GDM1 (cell line): ENCODE data around the gene GNAZ.
"Not testable (repeated sequence)": the region's sequence is repeated elsewhere in the genome, so short reads cannot be mapped to it uniquely, and the experiment has no call there.

Experiments used
- DNase-seq: peaks from one replicate; lab custom pipeline; 2025; lab: John Stamatoyannopoulos, UW

GNAZ gene

DNA sequence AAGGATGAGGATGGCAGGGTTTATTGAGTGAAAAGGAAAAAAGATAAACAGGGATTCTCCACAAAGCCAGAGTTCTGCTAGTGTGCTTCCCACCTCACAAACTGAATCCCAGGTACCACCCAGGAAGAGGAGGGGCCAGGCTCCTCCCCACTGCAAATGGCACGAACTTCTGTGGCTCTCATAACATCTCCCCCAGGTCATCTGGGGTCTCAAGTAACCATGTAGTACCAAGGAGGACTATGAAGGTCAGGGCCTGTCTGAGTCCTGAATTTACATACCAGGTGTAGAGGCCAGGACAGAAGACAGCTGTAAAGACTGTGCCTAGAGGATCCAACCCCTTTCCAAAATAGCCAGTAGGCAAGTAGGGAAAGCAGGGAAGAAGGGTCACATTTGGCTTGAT, 25.7 kb upstream of the GNAZ start:
- no peak for DNase-seq

DNA sequence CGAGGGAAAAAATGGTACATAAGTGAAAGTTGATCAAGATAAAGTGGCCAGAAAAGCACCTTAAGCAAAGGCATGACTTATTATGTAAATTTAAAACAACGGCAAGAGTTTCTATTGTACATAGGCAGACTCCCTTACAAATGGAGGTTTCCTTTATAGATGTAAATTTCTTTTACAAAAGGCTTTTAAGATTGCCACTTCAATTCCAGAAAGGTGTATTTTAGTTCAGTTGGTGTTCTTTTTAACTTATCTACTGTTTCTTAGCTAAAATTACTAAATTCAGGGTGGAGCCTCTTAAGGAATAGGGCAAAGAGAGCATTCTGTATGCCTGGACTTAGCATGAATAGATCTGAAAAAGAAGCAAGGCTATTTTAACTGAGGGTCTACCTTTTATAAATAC, 24.9 kb upstream of the GNAZ start:
- DNase-seq, result no peak

DNA sequence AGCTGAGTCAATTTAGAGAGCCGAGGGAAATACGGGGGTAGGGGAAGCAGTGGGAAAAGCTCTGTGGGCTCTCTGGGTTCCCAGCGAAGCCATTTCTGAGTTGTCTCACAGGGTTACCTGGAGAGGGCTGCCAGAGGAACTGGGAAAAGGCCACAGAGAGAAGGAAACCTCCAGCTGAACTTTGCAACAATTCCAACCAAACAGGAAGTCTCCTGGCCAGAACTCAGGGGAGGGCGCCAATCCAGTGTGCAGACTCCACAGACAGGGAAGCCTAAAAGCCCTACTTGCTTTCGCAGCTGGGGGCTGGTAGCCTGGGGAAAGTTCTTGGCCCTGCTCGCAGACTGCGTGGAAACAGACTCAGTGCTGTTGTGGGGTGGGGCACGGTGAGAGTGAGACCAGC, 23.1 kb upstream of the GNAZ start:
- DNase-seq, result no peak

DNA sequence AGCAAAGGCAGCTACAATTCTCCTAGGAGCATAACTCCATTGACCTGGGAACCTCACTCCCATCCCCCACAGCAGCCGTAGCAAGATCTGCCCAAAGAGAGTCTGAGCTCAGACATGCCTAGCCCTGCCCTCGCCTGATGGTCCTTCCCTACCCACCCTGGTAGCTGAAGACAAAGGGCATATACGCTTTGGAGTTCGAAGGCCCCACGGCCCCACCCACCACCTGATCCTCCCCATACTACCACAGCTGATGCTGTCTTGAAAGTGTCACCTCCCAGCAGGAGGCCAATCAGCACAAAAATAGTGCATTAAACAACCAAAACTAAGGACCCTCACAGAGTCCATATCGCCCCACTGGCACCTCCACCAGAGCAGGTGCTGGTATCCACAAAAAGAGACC, 22.6 kb upstream of the GNAZ start:
- no peak for DNase-seq

DNA sequence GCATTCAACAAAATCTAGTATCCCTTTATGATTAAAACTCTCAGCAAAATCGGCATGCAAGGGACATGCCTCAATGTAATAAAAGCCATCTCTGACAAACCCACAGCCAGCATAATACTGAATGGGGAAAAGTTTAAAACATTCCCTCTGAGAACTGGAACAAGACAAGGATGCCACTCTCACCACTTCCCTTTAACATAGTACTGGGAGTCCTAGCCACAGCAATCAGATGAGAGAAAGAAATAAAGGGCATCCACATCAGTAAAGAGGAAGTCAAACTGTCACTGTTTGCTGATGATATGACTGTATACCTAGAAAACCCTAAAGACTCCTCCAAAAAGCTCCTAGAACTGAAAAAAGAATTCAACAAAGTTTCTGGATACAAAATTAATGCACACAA, 19.8 kb upstream of the GNAZ start:
- not testable (repeated sequence) for DNase-seq

DNA sequence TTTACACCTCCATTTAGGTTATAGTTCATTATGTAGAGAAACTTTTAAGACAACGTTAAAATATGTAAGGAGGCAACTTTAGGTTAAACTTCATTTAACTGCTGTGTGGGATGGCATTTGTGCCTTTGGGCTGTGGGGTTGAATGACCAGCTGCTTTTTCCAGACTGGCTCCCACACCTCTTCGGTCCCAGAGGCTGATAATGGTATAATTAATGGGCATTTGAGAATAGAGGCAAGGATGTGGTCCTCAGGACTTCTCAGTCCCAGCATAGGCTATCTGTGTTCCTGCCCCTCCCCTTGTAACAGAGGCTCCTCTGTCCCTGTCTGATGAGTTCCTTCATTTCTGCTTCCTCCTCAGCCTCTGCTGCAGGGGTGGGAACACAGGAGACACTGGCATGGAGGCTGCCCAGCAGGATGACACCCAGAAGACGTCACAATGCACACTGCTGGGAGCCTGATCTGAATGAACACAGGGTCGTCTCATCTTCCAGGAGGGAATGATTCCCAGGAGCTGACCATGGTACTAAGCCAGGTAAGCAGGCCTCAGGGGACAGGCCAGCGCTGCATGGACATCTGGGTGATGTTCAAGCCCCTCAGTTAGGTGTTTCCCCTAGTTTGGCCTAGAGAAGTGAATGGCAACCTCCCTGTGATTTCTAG, 17.1 kb upstream of the GNAZ start:
- DNase-seq, result no peak

DNA sequence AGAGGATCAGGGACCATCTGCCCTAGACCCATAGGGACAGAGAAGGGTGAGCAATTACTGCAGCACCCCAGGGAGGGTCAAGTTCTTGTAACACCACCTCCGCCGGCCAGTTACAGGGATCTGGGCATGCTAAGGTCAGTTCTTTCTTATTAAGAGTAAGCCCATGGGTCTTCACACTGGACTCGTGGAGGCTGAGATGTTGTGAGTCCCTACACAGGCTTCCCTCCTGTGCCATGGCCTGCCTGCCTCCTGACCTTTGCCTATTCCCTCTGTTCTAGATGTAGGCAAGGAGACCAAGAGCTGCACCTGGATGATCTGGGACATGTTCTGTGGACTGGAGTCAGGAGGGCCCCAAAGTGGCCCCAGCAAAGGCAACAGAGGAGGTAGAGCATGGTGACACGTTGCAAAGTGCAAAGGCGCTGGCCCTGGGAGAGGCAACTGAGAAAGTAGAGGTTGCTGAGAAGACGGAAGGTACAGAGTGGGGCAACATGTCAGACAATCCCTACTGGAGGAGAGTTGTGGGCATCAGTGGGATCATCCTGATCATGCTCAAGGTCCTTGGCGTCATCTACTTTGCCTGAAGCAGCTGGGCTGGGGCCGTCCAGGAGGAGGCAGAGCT, 16.3 kb upstream of the GNAZ start:
- DNase-seq, result no peak

DNA sequence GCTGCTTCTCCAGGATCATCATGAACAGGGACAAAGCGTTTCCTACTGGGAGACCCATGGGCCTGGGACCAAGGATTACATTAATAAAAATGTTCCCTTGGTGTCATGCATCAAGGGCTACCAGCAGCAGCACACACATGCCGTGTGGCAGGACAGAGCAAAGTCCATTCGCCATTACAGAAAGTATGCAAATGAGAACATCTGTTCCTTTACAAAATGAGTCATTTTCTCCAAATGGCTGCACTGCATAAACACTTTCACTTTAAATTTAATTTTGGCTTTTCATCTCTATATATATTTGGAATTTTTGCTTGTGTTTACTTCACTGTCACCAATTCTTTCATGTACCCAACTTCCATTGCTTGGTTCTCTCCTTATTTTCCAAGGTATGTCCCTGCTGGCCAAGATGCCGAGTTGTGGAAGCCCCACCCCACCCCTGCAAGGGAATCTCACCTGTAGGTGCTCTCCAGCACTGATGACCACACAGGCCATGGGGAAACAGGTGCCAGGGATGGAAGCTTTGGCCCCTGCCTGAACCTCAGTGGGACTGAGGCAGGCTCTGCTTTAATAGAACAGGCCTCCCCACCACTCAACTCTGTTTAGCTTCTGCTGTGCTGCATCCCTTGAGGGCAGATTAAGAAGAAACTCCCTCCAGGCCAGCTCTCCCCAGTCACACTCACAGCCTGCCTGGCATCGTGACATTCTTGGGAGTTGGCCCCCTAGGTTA, 15.6 kb upstream of the GNAZ start:
- DNase-seq, result no peak

DNA sequence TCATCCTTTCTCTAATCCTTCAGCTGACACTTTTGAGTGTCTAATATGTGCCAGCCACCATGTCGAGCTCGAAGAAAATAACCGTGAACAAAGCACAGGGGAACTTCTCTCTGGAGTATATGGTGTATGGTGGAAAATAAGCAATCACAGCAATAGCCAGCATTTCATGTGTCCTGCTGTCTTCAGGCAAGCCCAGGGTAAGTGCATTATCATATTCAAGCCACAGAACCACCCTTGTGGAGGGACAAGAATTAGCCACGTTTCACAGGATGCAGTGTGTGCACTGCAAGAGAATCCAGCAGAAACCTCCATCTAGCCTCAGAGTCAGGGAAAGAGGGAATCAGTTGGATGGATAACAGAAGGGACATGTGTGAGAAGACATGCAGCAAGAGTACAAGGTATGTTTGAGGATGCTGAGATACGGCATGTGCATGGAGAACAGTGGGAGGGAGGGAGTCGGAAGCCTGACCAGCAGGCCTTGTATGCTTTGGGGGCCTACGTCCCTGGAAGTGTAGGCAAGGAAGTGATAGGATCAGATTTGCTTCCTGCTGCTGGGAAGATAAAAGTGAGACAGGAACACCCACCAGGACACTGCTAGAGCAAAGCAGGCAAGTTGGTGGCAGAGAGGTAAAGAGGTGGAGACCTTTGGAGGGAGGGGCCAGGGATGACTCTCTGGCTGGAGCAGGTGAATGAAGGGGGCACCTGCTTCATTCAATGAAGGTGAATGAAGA, 14.7 kb upstream of the GNAZ start:
- DNase-seq, result no peak

DNA sequence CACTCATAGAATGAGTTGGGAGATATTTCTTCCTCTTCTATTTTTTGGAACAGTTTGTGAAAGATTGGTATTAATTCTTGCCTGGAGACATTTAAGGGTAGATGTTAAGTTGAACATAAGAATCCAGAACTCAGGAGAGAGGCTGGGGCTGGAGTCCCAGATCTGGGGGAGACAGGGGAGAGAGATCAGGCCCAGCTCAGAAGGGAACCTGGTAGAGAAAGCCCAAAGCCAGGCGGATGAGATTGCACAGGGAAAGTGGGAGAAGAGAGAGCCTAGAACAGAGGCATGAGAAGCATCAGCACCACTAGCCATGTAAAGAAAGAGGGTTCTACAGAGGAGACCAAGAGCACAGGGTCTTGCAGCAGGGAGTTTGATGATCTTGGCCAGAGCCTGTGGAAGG, 13.0 kb upstream of the GNAZ start:
- DNase-seq, result no peak

DNA sequence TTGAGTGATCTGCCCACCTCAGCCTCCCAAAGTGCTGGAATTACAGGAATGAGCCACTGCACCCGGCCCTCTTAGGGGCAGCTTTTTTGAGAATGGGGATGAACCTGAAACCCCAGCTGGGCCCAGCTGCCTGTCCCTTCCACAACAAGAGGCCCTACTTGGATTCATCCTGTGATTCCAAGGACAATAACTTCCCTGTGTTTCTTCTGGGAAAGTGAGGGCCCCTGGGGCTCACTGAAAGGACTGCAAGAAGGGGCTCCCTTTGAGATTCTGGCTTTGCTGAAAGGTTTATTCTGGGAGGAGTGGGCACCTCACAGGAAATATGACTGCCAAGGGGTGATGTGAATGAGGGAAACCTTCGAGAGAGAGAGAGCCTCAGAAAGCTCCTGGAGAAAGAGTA, 12.3 kb upstream of the GNAZ start:
- no peak for DNase-seq

DNA sequence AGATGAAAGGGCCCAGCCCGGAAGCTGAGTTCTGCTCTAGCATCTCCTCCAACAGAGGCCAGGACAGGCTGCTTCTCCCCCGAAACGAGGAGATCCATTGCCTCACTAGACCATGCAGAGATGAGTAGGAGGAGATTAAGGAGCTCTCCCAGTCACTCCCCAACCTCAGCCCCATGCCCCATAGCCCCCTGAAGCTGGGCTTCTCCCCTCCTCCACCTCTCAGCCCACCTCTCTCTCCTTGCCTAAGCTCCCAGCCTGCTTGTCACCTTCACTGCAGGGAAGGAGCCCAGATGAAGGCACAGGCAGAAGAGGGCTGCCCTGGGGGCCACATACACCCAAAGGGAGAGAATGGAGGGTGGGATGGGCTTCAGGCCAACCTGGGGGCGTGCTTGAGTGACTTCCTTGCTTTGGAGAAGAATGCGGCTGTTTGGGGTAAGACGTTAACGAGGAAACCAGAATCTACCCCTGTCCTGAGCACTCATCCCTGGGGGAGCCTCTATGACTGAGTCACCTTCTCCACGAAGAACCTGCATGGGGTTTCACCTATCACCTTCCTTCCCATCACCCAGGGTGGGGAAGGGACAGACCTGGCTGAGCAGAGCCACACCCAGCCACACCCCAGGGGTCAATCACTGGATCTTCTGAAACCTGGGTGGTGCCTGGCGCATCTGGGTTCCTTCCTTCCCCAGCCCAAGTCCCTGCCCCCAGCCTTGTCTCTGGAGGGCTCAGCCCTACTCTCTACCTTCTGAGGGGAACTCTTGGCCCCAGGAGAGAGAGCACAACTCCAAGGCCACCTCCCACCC, 11.6 kb upstream of the GNAZ start:
- DNase-seq, result no peak

DNA sequence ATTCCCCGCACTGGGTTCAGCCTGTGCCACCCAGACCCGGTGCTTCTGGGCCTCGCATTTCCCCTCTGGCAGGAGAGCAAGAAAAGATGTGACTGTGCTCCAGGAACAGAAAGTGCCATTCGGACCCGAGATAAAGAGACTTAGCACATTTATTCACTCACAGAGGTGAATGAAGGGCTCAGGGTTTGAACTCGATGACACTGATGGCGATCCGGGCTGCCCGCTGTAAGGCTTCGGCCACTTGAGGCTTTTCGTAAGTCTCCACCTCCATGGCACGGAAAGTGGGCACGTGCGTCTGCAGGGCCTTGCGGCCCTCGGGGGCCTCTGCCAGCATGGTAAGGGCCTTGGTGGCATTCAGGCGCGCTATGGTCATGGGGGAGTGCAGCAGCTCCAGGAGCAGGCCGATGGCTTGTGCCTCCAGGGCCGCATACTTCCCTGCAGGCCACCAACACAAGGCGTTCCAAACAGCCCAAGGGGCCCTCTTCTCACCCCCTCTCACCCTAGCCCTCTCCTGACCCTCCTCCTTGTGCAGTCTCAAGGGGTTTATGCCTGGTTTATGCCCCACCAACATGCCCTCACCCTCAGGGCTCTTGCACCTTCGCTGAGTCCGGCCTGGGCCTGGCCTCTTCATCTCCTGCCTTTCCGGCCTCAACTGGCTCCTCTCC, 10.9 kb upstream of the GNAZ start:
- DNase-seq, result no peak

DNA sequence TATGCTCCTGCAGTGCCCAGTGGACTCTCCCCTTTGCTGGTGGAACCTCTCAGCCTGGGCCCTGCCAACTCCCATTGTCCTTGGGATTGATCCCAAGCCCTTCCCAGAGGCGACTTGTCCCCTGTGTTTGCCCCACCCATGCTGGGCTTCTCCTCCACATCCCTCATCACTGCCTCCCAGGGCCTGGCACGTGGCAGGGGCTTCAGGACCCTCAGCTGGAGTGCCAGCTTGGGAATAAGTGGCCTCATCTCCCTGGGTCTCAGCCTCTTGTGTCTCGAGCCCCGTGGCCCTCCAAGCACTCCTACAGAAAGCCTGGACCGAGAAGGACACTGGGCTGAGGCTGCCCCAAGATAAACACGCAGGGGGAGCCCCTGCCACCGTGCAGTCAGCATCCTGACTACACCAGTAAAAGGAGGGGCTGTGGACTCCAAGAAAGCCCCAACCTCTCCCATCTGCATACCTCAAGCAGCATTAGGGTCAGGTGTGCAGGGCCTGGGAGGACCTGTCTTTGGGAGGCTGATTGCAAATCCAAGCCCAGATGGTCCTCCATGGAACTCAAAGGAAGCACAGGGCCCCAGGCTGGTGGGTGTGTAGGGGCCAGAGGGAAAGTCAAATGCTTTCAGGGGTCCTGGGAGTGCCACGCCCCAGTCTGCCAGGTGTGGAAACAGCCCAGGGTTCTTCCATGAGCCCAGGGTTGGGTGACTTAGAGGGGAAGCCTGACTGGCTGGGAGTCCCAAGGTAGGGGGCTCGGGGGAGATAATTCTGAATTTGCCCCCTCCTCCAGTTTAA, 9.5 kb upstream of the GNAZ start:
- no peak for DNase-seq

DNA sequence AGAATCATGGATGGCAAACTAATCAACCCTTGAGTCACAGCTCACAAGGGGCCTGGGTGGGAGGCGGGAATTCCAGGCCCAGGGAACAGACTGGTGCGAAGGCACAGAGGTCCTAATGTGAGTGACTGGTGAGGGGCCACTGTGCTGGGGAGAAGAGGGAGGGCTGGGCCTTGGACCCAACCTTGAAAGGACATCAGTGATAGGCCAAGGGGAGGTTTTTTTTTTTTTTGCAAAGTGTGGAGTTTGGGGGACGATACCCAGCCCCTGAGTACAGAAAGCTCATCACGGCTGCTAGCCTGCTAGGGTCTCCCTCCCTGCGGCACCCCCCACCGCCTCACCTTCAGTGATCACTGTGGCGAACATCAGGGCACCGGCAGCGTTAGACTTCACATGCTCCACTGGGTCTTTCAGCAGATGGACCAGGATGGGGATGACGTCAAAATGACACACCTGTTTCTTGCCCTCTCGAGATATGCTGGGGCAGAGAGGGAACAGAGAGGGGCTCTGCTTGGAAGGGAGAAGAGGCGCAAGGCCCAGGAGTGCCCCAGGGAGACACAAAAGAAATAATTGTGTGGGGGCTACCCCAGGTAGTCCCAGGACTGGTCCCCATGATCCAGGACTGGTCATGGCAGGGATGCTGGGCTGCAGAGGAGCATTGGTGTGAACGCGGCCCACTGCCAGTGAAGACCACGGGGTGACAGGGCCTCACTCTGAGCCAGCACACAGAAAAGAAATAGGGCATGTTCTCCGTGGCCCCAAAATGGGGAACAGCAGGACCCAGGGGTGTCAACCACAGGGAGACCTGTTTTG, 8.6 kb upstream of the GNAZ start:
- DNase-seq, result no peak

DNA sequence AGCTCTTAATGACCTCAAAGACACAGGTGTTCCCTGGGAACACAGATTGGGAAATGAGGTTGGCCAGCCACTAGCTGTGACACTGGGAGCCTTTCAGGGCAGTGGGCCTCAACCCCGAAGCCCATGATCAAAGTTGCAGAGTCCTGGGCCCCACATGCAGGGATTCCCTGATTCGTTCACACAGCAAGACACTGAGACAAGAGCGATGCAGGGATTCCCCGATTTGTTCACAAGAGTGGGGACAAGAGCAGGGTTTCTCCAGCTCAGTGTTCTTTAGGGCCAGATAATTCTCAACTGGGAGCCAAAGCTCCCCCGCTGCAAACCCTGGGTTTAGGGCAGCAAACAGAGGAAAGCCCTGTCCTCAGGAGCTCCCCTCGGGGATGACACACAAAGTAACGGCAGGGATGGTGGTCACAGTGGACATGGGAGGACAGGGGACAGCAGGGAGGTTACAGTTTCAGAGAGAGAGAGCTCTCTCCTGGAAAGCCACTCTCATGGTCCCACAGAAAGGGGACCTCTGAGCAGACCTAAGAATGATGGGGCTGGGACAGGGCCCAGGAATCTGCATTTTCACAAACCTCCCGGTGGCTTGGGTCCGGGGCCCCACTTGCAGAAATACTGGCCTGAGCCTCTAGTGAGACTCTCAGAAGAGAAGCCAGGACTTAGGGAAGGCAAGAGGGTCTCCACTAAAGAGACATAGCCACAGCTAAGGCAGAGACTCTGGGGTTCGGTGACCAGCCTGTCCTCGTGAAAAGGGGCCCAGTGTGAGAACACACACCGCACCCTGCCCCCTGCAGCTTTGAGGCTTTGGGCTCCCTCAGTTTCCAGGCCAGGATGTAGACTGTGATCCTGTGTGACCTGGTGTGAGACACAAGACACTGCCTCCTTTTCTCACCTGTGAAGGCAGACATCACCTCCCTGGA, 7.4 kb upstream of the GNAZ start:
- DNase-seq, result no peak

DNA sequence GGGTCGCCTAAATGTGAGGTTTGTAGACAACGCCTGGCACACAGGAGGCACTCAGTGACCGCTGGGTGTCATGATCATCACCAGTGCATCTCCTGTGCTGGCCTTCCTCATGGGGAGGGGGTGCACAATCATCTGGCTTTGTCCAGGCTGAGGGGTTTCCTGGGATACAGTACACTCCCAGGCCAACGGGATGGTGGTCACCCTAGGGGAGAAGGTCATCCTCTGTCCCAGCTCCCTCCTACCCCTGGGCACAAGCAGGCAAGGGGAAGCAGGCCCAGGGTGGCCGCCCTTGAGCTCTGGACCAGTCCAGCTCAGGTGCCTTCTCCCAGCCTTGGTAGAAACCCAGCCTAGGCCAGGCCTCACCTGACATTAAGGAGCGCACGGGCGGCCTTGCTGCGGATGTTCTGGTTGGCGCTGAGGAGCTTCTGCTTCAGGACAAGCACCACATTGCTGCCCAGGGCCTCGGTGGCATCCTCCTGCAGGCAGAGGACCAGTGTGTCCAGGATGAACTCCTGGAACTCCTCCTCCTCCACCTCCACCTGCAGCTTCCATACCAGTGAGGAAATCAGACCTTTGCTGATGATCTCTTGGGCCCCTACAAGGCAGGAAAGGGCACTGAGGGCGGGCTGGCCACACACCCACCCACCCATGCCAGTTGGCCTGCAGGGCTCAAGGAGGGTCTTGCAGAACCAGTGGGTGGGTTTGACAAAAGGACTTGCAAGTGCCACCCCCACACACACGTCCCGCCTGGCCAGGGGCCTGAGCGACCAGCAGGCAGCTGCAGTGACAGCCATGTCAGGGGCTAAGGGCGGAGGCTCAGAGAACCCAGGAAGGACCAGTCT, 6.6 kb upstream of the GNAZ start:
- no peak for DNase-seq
